Activated T-helper 17 cell treated with anti-CD3 and anti-CD28 coated beads, Interleukin-2, amount 50 U/mL, for 72 hours (primary cell): Measurements from ENCODE around the gene PPFIA1. TPM values are rescaled to one million over a fixed set of nuclear protein-coding genes. Genes with fewer than 3 reads are reported as not detected.

ENCODE experiments used
- ATAC-seq: fragments of 150-1000 bp; cut with Tn5 transposase; replicated peaks from 2 replicates; pipeline ENCODE4 v1.10.0; 2021; ENCODE audit warnings: mild to moderate bottlenecking, moderate library complexity
- H3K27ac Mint-ChIP-seq: one replicate; pipeline ENCODE4 v1.8.0; 2022; ENCODE audit warnings: mixed read lengths
- H3K27me3 Mint-ChIP-seq: one replicate; pipeline ENCODE4 v1.8.0; 2022; ENCODE audit warnings: mixed read lengths
- H3K36me3 Mint-ChIP-seq: one replicate; pipeline ENCODE4 v1.8.0; 2022; ENCODE audit warnings: low read depth, mild to moderate bottlenecking, mixed read lengths
- H3K4me1 Mint-ChIP-seq: one replicate; pipeline ENCODE4 v1.8.0; 2022; ENCODE audit warnings: mixed read lengths
- H3K4me3 Mint-ChIP-seq: one replicate; pipeline ENCODE4 v1.8.0; 2022; ENCODE audit warnings: mild to moderate bottlenecking, mixed read lengths
- H3K9me3 Mint-ChIP-seq: one replicate; pipeline ENCODE4 v1.8.0; 2022; ENCODE audit warnings: mixed read lengths
- total RNA-seq, 2 donors: library from RNA; stranded (reverse); gene quantifications; one replicate each; pipeline ENCODE4 v1.2.3, GENCODE V29; 2022

Gene PPFIA1
- total RNA-seq, 2 donors from 2014 or later: 34.0 to 44.5 TPM

DNA sequence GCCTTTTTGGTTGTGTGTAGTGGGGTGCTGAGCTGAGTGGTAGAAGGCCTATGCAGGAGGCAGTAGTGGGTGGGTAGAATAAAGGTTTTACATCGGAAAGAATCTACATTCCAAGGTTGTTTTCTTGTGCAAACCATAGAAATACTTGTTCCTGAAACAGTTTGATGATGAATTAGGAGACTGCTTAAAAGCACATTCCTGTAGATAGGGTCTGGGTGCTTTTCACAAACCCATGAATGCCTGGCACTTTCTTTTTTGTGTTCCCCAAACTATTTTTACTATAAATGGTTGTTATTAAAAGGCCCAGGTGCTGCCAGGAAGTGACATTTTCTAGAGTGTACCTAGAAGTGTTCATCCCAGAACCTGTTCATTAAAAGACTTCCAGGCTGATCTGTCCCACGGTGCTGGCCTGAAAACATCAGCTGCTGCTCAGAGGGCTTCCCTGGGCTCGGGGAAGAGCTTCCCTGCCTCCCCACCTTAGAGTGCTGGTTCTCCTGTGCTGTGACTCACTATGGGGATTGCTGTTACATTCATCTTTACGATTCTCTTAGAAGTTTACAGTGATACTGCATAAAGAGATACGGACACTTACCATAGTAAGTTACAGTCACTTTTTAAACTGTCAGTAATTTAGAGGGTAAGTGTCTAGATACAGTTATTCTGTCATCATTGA lies 27.9 kb downstream of the PPFIA1 start:
- ATAC-seq: no peak

DNA sequence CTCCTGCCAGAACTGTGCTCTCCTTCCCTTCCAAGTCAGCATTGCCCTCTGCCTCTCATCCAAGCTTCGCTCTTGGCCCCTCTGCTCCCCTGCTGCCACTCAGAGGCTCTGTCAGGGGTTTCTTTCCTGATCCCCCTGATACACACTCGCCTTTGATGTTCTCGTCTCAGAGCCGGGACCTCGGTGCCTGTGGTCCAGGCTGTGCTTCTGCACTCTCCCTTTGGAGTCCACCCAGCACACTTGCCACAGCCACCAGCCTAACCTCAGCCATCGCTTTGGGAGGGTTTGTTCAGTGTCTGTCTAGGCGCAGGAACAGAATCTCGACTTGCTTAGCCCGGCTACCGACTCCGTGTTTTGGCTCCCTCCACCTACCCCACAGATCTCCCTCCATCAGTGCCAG lies 29.1 kb downstream of the PPFIA1 start:
- Mint-ChIP-seq H3K4me1 (peaks cover 21% of the 10 kb centered on the region), H3K27me3 (no peaks in the 10 kb centered on the region), H3K9me3 (no peaks in the 10 kb centered on the region), H3K27ac (peak overlapping the region; percentile 34), H3K4me3 (no peak overlapping the region), H3K36me3 (peaks cover 53% of the 10 kb centered on the region)
- ATAC-seq: no peak

More for the DNA sequence above, 27.9 kb downstream of the PPFIA1 start:
- Mint-ChIP-seq H3K36me3 (peaks cover 58% of the 10 kb centered on the region), H3K4me1 (peaks cover 21% of the 10 kb centered on the region), H3K27me3 (no peaks in the 10 kb centered on the region), H3K4me3 (no peak overlapping the region), H3K9me3 (no peaks in the 10 kb centered on the region), H3K27ac (peak overlapping the region; percentile 66)

DNA sequence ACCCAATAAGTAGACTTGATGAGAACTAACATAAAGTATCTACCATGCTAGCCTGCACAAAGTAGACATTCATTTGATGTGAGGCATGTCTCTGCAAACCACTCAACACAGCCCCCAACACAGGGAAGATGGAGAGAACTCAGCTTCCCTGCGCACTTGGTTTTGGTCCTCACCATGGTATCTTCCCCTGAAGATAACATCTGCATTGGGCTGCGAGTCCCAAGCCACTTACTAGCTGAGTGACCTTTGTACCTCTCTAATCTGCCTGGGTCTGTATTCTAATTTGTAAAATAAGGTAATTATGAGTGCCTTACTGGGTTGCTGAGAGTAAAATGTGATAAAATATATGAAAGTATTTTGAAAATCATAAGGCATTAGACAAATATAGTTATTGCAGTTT lies 30.7 kb downstream of the PPFIA1 start:
- H3K9me3 Mint-ChIP-seq: no peaks in the 10 kb centered on the region
- H3K27me3 Mint-ChIP-seq: no peaks in the 10 kb centered on the region
- no peak for ATAC-seq
- H3K27ac Mint-ChIP-seq: no peak overlapping the region
- peaks cover 62% of the 10 kb centered on the region for H3K36me3 Mint-ChIP-seq
- H3K4me3 Mint-ChIP-seq: no peak overlapping the region
- peaks cover 21% of the 10 kb centered on the region for H3K4me1 Mint-ChIP-seq

DNA sequence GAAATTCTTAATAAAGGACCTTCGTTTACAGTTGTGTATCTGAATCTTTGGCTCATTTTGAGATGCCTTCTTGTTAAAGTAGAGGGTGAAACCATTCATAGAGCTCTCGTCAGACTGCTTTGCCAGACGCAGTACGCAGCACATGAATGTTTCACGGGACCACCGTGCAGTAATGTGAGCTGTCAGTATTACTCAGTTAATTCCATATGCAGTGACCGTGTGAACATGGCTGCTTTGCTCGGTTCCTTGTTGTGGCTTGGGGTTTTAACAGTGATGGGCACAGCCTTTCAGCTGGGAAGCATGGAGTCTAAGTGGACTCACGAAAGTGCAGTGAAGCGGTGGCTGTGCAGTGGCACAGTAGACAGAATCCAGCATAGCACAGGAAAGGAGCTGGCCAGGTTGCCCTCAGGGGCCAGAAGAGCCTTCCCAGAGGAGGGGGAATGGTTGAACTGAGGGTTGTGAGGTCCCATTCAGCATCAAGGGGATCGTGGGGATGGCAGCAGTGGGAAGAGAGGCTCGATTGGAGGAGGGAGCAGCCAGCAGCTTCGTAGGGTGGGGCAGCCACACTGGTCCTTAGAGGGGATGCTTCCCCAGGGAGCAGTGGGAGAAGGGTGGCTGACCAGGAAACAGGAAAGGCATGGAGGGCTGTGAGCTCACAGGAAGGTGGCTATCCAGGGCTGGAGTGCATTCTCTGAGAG lies 31.4 kb downstream of the PPFIA1 start:
- Mint-ChIP-seq H3K27me3 (no peaks in the 10 kb centered on the region), H3K36me3 (peaks cover 58% of the 10 kb centered on the region), H3K9me3 (no peaks in the 10 kb centered on the region), H3K4me1 (peaks cover 21% of the 10 kb centered on the region), H3K27ac (no peak overlapping the region), H3K4me3 (no peak overlapping the region)
- no peak for ATAC-seq

DNA sequence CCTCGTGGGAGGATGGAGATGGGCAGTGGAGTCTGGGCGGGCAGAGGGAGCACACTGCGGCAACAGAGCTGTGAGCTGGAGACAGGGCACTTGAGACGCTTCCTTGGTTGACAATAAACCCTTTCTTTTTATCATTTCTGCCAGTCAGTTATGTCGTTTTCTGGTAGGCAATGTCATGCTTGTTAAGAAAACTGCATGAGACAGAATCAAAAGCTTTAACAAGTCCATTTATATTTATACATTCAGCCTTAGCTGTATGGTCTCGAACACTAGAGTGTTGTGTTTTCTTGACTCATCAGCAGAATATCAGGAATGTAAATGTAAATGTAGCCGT lies 31.9 kb downstream of the PPFIA1 start:
- Mint-ChIP-seq H3K9me3 (no peaks in the 10 kb centered on the region), H3K27ac (no peak overlapping the region), H3K4me3 (no peak overlapping the region), H3K4me1 (peaks cover 18% of the 10 kb centered on the region), H3K36me3 (peaks cover 58% of the 10 kb centered on the region), H3K27me3 (no peaks in the 10 kb centered on the region)
- ATAC-seq: no peak

DNA sequence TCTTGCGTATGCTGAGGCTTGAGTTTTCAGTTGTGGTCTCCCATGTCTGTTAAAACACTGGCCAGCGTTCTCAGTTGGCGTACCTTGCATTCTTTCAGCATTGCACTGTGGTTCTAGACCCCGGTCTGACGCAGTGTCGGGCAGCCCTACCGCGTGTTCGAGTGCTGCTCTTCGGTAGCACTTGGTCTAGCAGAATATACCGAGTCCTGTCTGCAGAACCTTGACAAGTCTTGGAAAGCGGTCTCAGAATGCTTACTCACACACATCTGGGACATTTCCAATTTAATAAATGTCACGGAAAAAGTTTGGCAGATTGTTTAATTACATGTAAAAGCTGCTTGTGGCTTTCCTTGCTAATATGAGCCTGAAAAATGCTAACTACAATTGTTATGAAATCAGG lies 32.6 kb downstream of the PPFIA1 start:
- no peaks in the 10 kb centered on the region for H3K27me3 Mint-ChIP-seq
- peaks cover 12% of the 10 kb centered on the region for H3K4me1 Mint-ChIP-seq
- H3K36me3 Mint-ChIP-seq: peaks cover 54% of the 10 kb centered on the region
- H3K4me3 Mint-ChIP-seq: no peak overlapping the region
- H3K9me3 Mint-ChIP-seq: no peaks in the 10 kb centered on the region
- no peak overlapping the region for H3K27ac Mint-ChIP-seq
- ATAC-seq: no peak

DNA sequence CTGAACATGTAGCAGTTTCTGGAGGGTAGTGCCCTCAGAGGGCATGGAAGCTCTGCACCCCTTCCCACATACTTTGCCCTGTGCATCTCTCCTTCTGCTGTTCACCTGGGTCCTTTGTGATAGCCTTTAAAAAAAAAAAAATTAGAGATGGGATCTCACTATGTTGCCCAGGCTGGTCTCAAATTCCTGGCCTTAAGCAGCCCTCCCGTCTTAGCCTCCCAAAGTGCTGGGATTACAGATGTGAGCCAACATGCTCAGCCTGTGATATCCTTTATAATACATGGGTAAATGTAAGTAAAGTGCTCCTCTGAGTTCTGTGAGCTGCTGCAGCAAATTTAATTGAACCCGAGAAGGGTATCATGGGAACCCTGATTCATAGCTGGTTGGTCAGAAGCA lies 33.7 kb downstream of the PPFIA1 start:
- H3K36me3 Mint-ChIP-seq: peaks cover 45% of the 10 kb centered on the region
- no peak overlapping the region for H3K4me3 Mint-ChIP-seq
- H3K4me1 Mint-ChIP-seq: peaks cover 11% of the 10 kb centered on the region
- no peaks in the 10 kb centered on the region for H3K27me3 Mint-ChIP-seq
- no peak for ATAC-seq
- H3K9me3 Mint-ChIP-seq: no peaks in the 10 kb centered on the region
- no peak overlapping the region for H3K27ac Mint-ChIP-seq

DNA sequence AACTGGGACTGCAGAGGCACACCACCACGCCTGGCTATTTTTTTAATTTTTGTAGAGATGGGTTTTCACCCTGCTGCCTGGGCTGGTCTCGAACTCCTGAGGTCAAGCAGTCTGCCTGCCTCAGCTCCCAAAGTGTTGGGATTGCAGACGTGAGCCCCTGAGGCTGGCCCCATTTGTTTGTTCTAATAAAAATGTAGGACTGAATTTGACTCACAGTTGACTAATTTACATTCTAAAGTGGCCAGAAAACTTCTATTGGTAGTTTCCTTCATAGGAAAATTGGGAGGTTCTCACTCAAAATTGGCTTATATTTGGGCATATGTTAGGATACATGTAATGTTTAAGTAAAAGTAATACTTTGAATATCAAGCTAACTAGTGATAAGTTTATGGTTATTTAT lies 35.0 kb downstream of the PPFIA1 start:
- peaks cover 49% of the 10 kb centered on the region for H3K36me3 Mint-ChIP-seq
- H3K27ac Mint-ChIP-seq: no peak overlapping the region
- no peak overlapping the region for H3K4me3 Mint-ChIP-seq
- H3K9me3 Mint-ChIP-seq: no peaks in the 10 kb centered on the region
- no peaks in the 10 kb centered on the region for H3K27me3 Mint-ChIP-seq
- peaks cover 3% of the 10 kb centered on the region for H3K4me1 Mint-ChIP-seq
- no peak for ATAC-seq

DNA sequence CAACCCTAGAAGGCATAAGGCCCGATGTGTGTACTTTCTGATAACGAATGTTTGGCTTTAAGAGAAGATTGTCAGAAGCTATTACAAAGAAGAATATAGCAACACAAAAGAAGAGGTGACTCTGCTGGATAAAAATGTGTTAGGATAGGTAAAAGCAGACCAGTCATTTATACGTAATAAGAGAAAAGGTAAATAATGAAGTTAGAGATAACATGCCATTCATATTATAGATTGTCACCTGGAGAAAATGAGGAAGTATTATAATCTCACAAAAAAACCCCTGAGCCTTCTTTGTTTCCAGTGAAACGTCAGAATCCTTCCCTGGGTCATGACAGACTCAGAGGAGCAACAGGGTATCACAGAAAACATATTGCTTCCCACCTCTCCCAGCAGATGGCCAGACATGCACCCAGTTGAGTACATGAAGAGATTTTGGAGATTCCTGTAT lies 36.1 kb downstream of the PPFIA1 start:
- no peaks in the 10 kb centered on the region for H3K9me3 Mint-ChIP-seq
- peaks cover 7% of the 10 kb centered on the region for H3K4me1 Mint-ChIP-seq
- H3K27ac Mint-ChIP-seq: no peak overlapping the region
- H3K36me3 Mint-ChIP-seq: peaks cover 56% of the 10 kb centered on the region
- no peak for ATAC-seq
- no peaks in the 10 kb centered on the region for H3K27me3 Mint-ChIP-seq
- H3K4me3 Mint-ChIP-seq: no peak overlapping the region

DNA sequence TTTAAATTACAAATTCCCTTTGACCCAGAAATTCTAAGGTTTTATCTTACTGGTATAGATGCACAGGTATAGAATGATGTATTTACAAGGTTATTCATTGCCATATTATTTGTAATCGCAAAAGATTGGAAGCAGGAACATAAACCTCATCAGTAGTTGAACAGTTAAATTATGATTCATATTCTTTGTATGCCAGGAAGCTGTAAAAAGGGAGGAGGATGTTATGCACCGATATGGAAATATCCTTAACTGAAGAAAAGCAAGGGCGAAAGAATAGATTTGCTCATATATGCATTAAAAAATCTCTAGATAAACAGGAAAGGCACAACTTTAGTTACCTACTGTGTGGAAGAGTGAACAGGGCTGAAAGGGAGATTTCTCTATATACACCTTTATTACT lies 36.7 kb downstream of the PPFIA1 start:
- no peaks in the 10 kb centered on the region for H3K9me3 Mint-ChIP-seq
- H3K27ac Mint-ChIP-seq: no peak overlapping the region

DNA sequence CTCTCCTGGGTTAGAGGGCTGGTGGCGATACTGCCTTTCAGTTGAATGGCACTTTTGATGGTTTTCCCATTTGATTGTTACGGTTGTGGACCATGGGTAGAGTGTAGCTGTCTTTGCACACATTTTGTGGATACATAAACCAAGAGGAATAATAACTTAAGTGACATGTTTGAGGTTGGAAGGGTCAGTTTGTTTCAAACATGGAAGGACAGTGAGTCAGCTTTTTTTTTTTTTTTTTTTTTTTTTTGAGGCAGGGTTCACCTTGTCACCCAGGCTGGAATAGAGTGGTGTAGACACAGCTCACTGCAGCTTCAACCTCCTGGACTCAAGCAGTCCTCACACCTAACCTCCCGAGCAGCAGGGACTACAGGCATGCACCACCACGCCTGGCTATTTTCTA lies 41.1 kb downstream of the PPFIA1 start:
- peaks cover 61% of the 10 kb centered on the region for H3K36me3 Mint-ChIP-seq
- no peaks in the 10 kb centered on the region for H3K27me3 Mint-ChIP-seq
- peaks cover 32% of the 10 kb centered on the region for H3K4me1 Mint-ChIP-seq
- no peak overlapping the region for H3K27ac Mint-ChIP-seq
- H3K9me3 Mint-ChIP-seq: no peaks in the 10 kb centered on the region
- no peak overlapping the region for H3K4me3 Mint-ChIP-seq
- no peak for ATAC-seq

More for the DNA sequence above, 36.7 kb downstream of the PPFIA1 start:
- H3K36me3 Mint-ChIP-seq: peaks cover 52% of the 10 kb centered on the region
- H3K4me1 Mint-ChIP-seq: peaks cover 7% of the 10 kb centered on the region
- ATAC-seq: no peak
- H3K27me3 Mint-ChIP-seq: no peaks in the 10 kb centered on the region
- H3K4me3 Mint-ChIP-seq: no peak overlapping the region

DNA sequence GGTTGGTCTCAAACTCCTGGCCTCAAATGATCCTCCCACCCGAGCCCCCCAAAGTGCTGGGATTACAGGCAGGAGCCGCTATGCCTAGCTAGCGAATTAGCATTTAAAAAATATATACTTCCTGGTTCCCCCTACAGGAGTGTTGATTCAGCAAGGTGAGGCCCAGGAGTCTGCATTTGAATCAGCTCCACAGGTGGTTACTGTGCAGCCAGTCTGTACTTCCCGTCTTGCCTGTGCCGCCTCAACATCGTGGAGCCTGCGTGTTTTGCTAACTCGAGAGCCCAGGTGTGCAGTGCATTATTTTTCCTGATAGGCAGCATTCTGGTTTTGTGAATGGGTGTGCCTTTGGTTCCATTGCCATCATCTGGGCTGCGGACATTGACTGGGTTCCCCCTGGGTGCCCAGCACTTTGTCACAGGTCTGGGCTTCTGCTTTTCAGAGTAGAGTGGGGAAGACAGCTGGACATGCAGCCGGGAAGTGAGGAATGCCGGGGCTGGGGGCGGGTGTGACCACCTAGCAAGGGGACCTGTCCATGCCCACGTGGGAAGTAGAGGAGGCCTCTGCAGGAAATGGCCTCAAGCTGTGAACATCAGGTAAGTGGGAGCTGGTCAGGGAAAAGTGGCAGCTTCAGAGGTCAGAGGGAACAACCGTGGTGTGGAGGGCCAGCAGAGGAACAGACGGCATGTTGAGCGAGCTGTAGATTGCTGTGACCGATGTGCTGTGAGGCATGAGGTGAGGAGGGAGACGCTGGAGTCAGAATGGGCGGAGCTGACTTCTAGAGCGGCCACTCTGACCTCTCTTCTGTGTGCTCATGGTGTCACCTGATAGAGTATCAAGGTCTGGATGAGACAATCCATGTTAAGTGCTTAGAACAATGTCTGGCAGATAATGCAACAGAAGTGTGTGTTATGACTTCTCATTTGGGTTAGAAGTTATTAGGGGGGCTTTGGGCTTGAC lies 42.2 kb downstream of the PPFIA1 start:
- H3K27me3 Mint-ChIP-seq: no peaks in the 10 kb centered on the region
- H3K4me1 Mint-ChIP-seq: peaks cover 32% of the 10 kb centered on the region
- ATAC-seq: no peak
- peaks cover 53% of the 10 kb centered on the region for H3K36me3 Mint-ChIP-seq
- H3K4me3 Mint-ChIP-seq: no peak overlapping the region
- peak overlapping the region; percentile 48 for H3K27ac Mint-ChIP-seq
- no peaks in the 10 kb centered on the region for H3K9me3 Mint-ChIP-seq

DNA sequence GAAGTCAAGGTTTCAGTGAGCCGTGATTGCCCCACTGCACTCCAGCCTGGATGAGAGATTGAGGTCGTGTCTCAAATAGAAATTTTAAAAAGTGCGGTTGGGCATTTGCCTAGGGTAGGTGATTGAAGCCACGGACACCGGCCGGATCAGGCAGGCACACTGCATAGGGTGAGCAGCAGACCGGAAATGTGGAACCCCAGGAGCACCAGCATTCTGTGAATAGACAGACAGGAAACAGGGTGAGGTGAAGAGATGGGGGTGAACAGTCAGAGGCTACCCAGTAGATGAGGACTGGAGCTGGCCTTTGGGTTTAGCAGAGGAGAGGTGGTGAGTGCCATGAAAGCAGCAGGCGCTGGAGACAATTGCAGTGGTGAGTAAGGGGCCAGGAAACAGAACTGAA lies 43.5 kb downstream of the PPFIA1 start:
- Mint-ChIP-seq H3K27me3 (no peaks in the 10 kb centered on the region), H3K9me3 (no peaks in the 10 kb centered on the region), H3K27ac (peak overlapping the region; percentile 48), H3K4me1 (peaks cover 32% of the 10 kb centered on the region), H3K4me3 (no peak overlapping the region), H3K36me3 (peaks cover 53% of the 10 kb centered on the region)
- ATAC-seq: no peak

DNA sequence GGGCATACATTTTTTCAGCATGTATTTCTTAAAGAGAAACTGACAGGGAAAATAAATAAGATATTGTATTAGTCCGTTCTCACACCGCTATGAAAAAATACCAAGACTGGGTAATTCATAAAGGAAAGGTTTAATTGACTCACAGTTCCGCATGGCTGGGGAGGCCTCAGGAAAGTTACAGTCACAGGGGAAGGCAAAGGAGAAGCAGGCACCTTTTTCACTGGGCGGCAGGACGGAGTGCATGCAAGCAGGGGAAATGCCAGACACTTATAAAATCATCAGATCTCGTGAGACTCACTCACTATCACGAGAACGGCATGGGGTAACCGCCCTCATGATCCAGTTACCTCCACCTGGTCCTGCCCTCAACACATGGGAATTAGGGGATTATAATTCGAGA lies 44.2 kb downstream of the PPFIA1 start:
- Mint-ChIP-seq H3K4me1 (peaks cover 32% of the 10 kb centered on the region), H3K4me3 (no peak overlapping the region), H3K9me3 (no peaks in the 10 kb centered on the region), H3K36me3 (peaks cover 47% of the 10 kb centered on the region), H3K27me3 (no peaks in the 10 kb centered on the region), H3K27ac (no peak overlapping the region)
- ATAC-seq: no peak
